Breast epithelium (tissue), 4 donors: ENCODE data around the gene CASZ1. TPM values are rescaled to one million over a fixed set of nuclear protein-coding genes. Genes with fewer than 3 reads are reported as not detected.

ENCODE experiments used
- DNase-seq, 2 donors: peaks; one replicate each; pipeline ENCODE4 v3.0.0-alpha.2; 2019; ENCODE audit warnings: low spot score in 2 of 2
- H3K27ac ChIP-seq, 2 donors: fragments of 200-600 bp; sonication (generic) in 1 of 2; one replicate each; pipeline ENCODE4 v1.5.1; 2016 to 2019; ENCODE audit warnings: mild to moderate bottlenecking in 1 of 2
- H3K27me3 ChIP-seq, 2 donors: fragments of 200-600 bp; sonication (generic) in 1 of 2; one replicate each; pipeline versions ENCODE4 v1.5.1 to v1.6.0; 2017 to 2019; ENCODE audit warnings: control low read depth in 1 of 2, mild to moderate bottlenecking in 1 of 2
- H3K36me3 ChIP-seq: fragments of 200-600 bp; one replicate; pipeline ENCODE4 v1.5.1; 2019
- H3K4me1 ChIP-seq, 2 donors: fragments of 200-600 bp; sonication (generic); one replicate each; pipeline ENCODE4 v1.5.1; 2016 to 2019; ENCODE audit warnings: control low read depth in 1 of 2
- H3K4me3 ChIP-seq, 3 donors: fragments of 200-600 bp; sonication (generic); 1 replicate in 2 of 3; 2 replicates in 1 of 3; pipeline ENCODE4 v1.5.1; 2016 to 2019; ENCODE audit warnings: mild to moderate bottlenecking in 3 of 3, moderate library complexity in 2 of 3
- H3K9me3 ChIP-seq, 2 donors: fragments of 200-600 bp; sonication (generic) in 1 of 2; one replicate each; pipeline ENCODE4 v1.5.1; 2016 to 2019; ENCODE audit warnings: control low read depth in 1 of 2
- CTCF ChIP-seq, 3 donors: fragments of 450-650 bp; IDR thresholded peaks; one replicate each; pipeline ENCODE4 v1.5.1; 2016 to 2017; ENCODE audit warnings: antibody characterized with exemption in 3 of 3, mild to moderate bottlenecking in 3 of 3, moderate library complexity in 3 of 3
- POLR2A ChIP-seq: fragments of 450-650 bp; IDR thresholded peaks from one replicate; pipeline ENCODE4 v1.6.1; 2016; ENCODE audit warnings: antibody characterized with exemption, mild to moderate bottlenecking, moderate library complexity
- POLR2AphosphoS5 ChIP-seq, 3 donors: sonication (generic); formaldehyde crosslinking; IDR thresholded peaks; one replicate each; pipeline ENCODE4 v1.6.1; 2017; ENCODE audit warnings: antibody characterized with exemption in 3 of 3
- intact Hi-C: fragments of 100-400 bp; cut with DNase I; formaldehyde crosslinking; loops from one replicate; pipeline ENCODE4 v1.15.1; 2023; ENCODE audit warnings: low total_unique reads
- total RNA-seq, 3 donors: library from RNA; depleted of rRNA; stranded (reverse); fragments of >200 nt; gene quantifications; one replicate each; pipeline ENCODE4 v1.1.0, GENCODE V29; 2016

The CASZ1 gene
- total RNA-seq, 3 donors from 2014 or later, result 1.1 to 39.1 (median 32.4) TPM

GRCh38 chr1:10829067-10829818 is 32.8 kb upstream of the CASZ1 start:
- Histone ChIP-seq H3K4me3 (no peak overlapping the region), H3K27me3 (peaks cover 0 to 3% of the 10 kb centered on the region in 2 donors), H3K9me3 (no peaks in the 10 kb centered on the region), H3K36me3 (no peaks in the 10 kb centered on the region), H3K27ac (no peak overlapping the region), H3K4me1 (no peaks in the 10 kb centered on the region)
- intact Hi-C loops, result no loop called here
- DNase-seq, result no peak
- TF ChIP-seq CTCF (IDR thresholded peaks at IDR 0.05) (no peak), POLR2A (no peak), POLR2AphosphoS5 (IDR thresholded peaks at IDR 0.05) (no peak)

GRCh38 chr1:10827377-10828333 is 31.2 kb upstream of the CASZ1 start:
- intact Hi-C loops, result no loop called here
- peaks cover 0 to 3% of the 10 kb centered on the region in 2 donors for H3K27me3 ChIP-seq

GRCh38 chr1:10825592-10825991 is 29.1 kb upstream of the CASZ1 start:
- no peaks in the 10 kb centered on the region for H3K4me1 ChIP-seq
- peak overlapping the region; percentile 21 to 43 for H3K27ac ChIP-seq
- no peak for DNase-seq
- H3K27me3 ChIP-seq, result peaks cover 0 to 3% of the 10 kb centered on the region in 2 donors
- no peak overlapping the region for H3K4me3 ChIP-seq
- no peak for TF ChIP-seq POLR2A
- TF ChIP-seq CTCF (IDR thresholded peaks at IDR 0.05), result no peak
- no peak for TF ChIP-seq POLR2AphosphoS5 (IDR thresholded peaks at IDR 0.05)
- H3K36me3 ChIP-seq, result no peaks in the 10 kb centered on the region
- no peaks in the 10 kb centered on the region for H3K9me3 ChIP-seq
- intact Hi-C loops, result no loop called here

More at GRCh38 chr1:10827377-10828333, 31.2 kb upstream of the CASZ1 start:
- TF ChIP-seq POLR2AphosphoS5 (IDR thresholded peaks at IDR 0.05) (no peak), CTCF (IDR thresholded peaks at IDR 0.05) (no peak), POLR2A (no peak)
- Histone ChIP-seq H3K27ac (no peak overlapping the region), H3K9me3 (no peaks in the 10 kb centered on the region), H3K36me3 (no peaks in the 10 kb centered on the region), H3K4me1 (no peaks in the 10 kb centered on the region), H3K4me3 (no peak overlapping the region)
- no peak for DNase-seq

GRCh38 chr1:10824821-10825540 is 28.5 kb upstream of the CASZ1 start:
- Histone ChIP-seq H3K4me1 (no peaks in the 10 kb centered on the region), H3K27me3 (peaks cover 0 to 3% of the 10 kb centered on the region in 2 donors), H3K9me3 (no peaks in the 10 kb centered on the region), H3K4me3 (peak overlapping the region in 1 of 3 donors; percentile 18), H3K36me3 (no peaks in the 10 kb centered on the region), H3K27ac (peak overlapping the region; percentile 45 to 61)
- intact Hi-C loops, result loop anchor here (5.0 kb wide), 1 partner anchor 462 kb away; no protein-coding TSS in a partner anchor
- DNase-seq, result peak in 1 of 2 donors; percentile 78
- TF ChIP-seq POLR2AphosphoS5 (IDR thresholded peaks at IDR 0.05), result no peak
- TF ChIP-seq CTCF (IDR thresholded peaks at IDR 0.05), result peak in 1 of 3 donors; percentile 34
